Measurements from ENCODE around the gene TRMT44.
"Not testable (repeated sequence)": the region's sequence is repeated elsewhere in the genome, so short reads cannot be mapped to it uniquely, and the experiment has no call there.

The TRMT44 gene

GRCh38 chr4:8407756-8408155 is 32.8 kb upstream of the TRMT44 start:
- DNase-seq = no peak

- DNase-seq = peak; percentile 82
Measured at GRCh38 chr4:8409264-8410065, 31.1 kb upstream of the TRMT44 start.

GRCh38 chr4:8410066-8410625 is 30.4 kb upstream of the TRMT44 start:
- DNase-seq = no peak

- DNase-seq = peak; percentile 77
Measured at GRCh38 chr4:8410641-8411271, 29.8 kb upstream of the TRMT44 start.

GRCh38 chr4:8411351-8412180 is 29.0 kb upstream of the TRMT44 start:
- peak; percentile 12 for DNase-seq

GRCh38 chr4:8412288-8412687 is 28.3 kb upstream of the TRMT44 start:
- no peak for DNase-seq

GRCh38 chr4:8414377-8414776 is 26.2 kb upstream of the TRMT44 start:
- DNase-seq = peak; percentile 13

- DNase-seq = no peak
Measured at GRCh38 chr4:8417071-8417614, 23.4 kb upstream of the TRMT44 start.

- peak; percentile 0 for DNase-seq
Measured at GRCh38 chr4:8419222-8420041, 21.1 kb upstream of the TRMT44 start.

- not testable (repeated sequence) for DNase-seq
Measured at GRCh38 chr4:8420151-8420550, 20.4 kb upstream of the TRMT44 start.

GRCh38 chr4:8422327-8422726 is 18.2 kb upstream of the TRMT44 start:
- no peak for DNase-seq

- DNase-seq = no peak
Measured at GRCh38 chr4:8422786-8423185, 17.8 kb upstream of the TRMT44 start.

- DNase-seq = no peak
Measured at GRCh38 chr4:8427262-8427661, 13.3 kb upstream of the TRMT44 start.

- peak; percentile 77 for DNase-seq
Measured at GRCh38 chr4:8427761-8428287, 12.8 kb upstream of the TRMT44 start.

GRCh38 chr4:8428288-8429097 is 12.1 kb upstream of the TRMT44 start:
- peak; percentile 91 for DNase-seq

- DNase-seq = no peak
Measured at GRCh38 chr4:8431553-8431952, 9.0 kb upstream of the TRMT44 start.

- DNase-seq = no peak
Measured at GRCh38 chr4:8433136-8433535, 7.4 kb upstream of the TRMT44 start.

- DNase-seq = no peak
Measured at GRCh38 chr4:8434251-8435073, 6.1 kb upstream of the TRMT44 start.

- DNase-seq = no peak
Measured at GRCh38 chr4:8435656-8436121, 4.9 kb upstream of the TRMT44 start.

- no peak for DNase-seq
Measured at GRCh38 chr4:8437281-8437680, 3.3 kb upstream of the TRMT44 start.

All from right hindlimb (tissue), 1 donor.